NCI-H2107 treated with DMSO at 0.1 percent for 48 hours (cell line): ENCODE data around the gene TIMM50.

Experiments
- DNase-seq: peaks from one replicate; lab custom pipeline; 2025; ENCODE audit not compliant: unreplicated experiment; lab: John Stamatoyannopoulos, UW

The TIMM50 gene

GRCh38 chr19:39525205-39525604 is 44.6 kb downstream of the TIMM50 start:
- no peak for DNase-seq

- no peak for DNase-seq
These were observed 51.2 kb downstream of the TIMM50 start for GRCh38 chr19:39531834-39532232.

GRCh38 chr19:39532233-39533002 is 51.8 kb downstream of the TIMM50 start, which contains the start of gene EID2B:
Gene EID2B (minus strand): TSS chr19:39532852. CDS start chr19:39532802, 50 bp downstream.
- peak; percentile 95 for DNase-seq

GRCh38 chr19:39533003-39533512 is 52.4 kb downstream of the TIMM50 start:
- no peak for DNase-seq

- DNase-seq = no peak
These were observed 53.2 kb downstream of the TIMM50 start for GRCh38 chr19:39533791-39534190.

GRCh38 chr19:39539165-39539517 is 58.5 kb downstream of the TIMM50 start:
- no peak for DNase-seq

- DNase-seq = peak; percentile 91
These were observed 59.1 kb downstream of the TIMM50 start, which contains the start of gene EID2 for GRCh38 chr19:39539518-39540332. Gene EID2 (minus strand): TSS chr19:39540161. CDS start chr19:39540079, 82 bp downstream.

- DNase-seq = no peak
These were observed 59.7 kb downstream of the TIMM50 start for GRCh38 chr19:39540333-39540673.
